ENCODE results near the gene GLB1L3.

- TF ChIP-seq EZH2 (IDR thresholded peaks at IDR 0.05) (no peak), CTCF (IDR thresholded peaks at IDR 0.05) (no peak), EZH2phosphoT487 (IDR thresholded peaks at IDR 0.05) (no peak)
Measured at GRCh38 chr11:134358856-134359490, 82.8 kb downstream of the GLB1L3 start.

Measured in neural progenitor cell (in vitro differentiated cells).